OCI-LY7 (cell line): Measurements from ENCODE around the gene TMEM51.

Source experiments
- EZH2phosphoT487 ChIP-seq: fragments of 200-600 bp; sonication (generic); IDR thresholded peaks from 2 replicates; pipeline ENCODE4 v1.6.1; 2018; ENCODE audit warnings: low read depth, borderline replicate concordance, mild to moderate bottlenecking, mixed run types, antibody characterized with exemption, low read length, moderate library complexity, mixed read lengths
- TF ChIP-seq, protein P1 (sequence below): fragments of 200-600 bp; sonication (generic); conservative IDR thresholded peaks from 2 replicates; pipeline ENCODE4 v1.5.1; 2014; ENCODE audit warnings: mild to moderate bottlenecking, antibody characterized with exemption, low read length, moderate library complexity, mixed read lengths

DNA sequence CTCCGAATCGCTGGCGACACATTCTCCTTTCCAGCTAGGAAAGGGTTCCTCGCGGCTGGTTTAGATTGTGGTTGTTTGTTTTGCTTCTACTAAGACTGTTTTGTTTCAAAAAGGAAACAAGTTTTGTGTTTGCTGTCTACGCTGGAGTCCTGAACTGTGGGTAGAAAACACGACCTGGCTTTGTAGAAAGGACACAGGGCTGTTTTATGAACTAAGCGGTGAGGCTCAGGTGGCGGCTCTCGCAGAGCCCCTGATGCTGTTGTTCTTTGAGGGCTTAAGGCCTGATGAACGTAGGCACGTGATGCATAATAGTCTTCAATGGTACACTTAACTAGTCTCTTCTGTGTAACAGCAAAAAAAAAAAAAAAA, 66.5 kb downstream of the TMEM51 start:
- TF ChIP-seq, protein P1, sequence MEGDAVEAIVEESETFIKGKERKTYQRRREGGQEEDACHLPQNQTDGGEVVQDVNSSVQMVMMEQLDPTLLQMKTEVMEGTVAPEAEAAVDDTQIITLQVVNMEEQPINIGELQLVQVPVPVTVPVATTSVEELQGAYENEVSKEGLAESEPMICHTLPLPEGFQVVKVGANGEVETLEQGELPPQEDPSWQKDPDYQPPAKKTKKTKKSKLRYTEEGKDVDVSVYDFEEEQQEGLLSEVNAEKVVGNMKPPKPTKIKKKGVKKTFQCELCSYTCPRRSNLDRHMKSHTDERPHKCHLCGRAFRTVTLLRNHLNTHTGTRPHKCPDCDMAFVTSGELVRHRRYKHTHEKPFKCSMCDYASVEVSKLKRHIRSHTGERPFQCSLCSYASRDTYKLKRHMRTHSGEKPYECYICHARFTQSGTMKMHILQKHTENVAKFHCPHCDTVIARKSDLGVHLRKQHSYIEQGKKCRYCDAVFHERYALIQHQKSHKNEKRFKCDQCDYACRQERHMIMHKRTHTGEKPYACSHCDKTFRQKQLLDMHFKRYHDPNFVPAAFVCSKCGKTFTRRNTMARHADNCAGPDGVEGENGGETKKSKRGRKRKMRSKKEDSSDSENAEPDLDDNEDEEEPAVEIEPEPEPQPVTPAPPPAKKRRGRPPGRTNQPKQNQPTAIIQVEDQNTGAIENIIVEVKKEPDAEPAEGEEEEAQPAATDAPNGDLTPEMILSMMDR: no peak
- TF ChIP-seq EZH2phosphoT487: no peak
